Hepatocyte (in vitro differentiated cells): ENCODE data around the gene SEMA3D.

Source experiments
- EZH2 ChIP-seq: fragments of 200-600 bp; sonication (generic); IDR thresholded peaks from 2 replicates; pipeline ENCODE4 v1.6.1; 2016; ENCODE audit warnings: antibody characterized with exemption, mild to moderate bottlenecking, borderline replicate concordance
- TF ChIP-seq, protein P1 (sequence below): fragments of 200-600 bp; sonication (generic); IDR thresholded peaks from 2 replicates; pipeline ENCODE4 v1.5.1; 2016; ENCODE audit warnings: antibody characterized with exemption, mild to moderate bottlenecking; ENCODE audit not compliant: poor library complexity

DNA sequence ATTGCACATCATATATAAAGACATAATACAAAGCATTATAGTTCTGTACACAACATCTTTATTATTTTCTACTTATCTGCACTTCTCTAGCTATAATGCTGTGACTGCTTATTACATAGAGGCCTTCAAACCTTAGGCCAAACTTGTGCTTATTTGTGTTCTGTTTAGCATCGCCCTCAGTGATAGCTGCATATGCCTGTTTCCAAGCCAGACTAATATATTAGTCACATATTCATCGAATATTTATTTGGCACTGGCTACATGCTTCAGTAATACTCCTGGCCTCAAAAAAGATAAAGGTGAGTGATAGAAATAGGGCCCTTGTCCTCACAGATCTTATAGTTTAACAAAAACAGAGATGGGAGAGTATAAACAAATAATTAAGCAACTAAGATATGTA is 30.2 kb upstream of the SEMA3D start:
- TF ChIP-seq, protein P1, sequence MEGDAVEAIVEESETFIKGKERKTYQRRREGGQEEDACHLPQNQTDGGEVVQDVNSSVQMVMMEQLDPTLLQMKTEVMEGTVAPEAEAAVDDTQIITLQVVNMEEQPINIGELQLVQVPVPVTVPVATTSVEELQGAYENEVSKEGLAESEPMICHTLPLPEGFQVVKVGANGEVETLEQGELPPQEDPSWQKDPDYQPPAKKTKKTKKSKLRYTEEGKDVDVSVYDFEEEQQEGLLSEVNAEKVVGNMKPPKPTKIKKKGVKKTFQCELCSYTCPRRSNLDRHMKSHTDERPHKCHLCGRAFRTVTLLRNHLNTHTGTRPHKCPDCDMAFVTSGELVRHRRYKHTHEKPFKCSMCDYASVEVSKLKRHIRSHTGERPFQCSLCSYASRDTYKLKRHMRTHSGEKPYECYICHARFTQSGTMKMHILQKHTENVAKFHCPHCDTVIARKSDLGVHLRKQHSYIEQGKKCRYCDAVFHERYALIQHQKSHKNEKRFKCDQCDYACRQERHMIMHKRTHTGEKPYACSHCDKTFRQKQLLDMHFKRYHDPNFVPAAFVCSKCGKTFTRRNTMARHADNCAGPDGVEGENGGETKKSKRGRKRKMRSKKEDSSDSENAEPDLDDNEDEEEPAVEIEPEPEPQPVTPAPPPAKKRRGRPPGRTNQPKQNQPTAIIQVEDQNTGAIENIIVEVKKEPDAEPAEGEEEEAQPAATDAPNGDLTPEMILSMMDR = no peak
- no peak for TF ChIP-seq EZH2
